ENCODE measurements around the gene ANKLE1. TPM values are rescaled to one million over a fixed set of nuclear protein-coding genes. Genes with fewer than 3 reads are reported as not detected.

ANKLE1 gene
- total and polyA plus RNA-seq, 8 donors = 0.45 to 2.4 (median 1.6) TPM

DNA sequence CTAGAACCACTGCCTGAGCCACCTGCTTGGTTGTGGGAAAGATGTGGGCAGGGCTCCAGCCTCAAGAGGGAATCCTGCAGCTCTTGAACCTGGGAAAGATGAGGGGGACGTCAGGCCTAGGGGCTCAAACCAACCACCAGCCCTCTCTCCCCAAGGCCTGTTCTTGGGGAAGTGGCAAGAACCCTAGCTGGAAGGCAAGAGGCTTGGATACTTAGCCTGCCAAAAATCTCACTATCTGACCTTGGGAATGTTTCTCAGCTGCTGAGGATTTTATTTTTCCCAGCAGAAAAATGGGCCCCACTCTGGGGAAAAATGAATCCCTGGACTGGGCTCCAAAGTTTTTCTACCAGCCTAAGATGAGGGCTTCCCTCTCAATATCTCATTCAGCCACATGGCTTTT lies 21.8 kb upstream of the ANKLE1 start:
- Histone ChIP-seq H3K4me1 (peaks cover 0 to 3% of the 10 kb centered on the region in 2 donors), H3K27ac (no peak overlapping the region), H3K36me3 (peaks cover 0 to 18% of the 10 kb centered on the region in 2 donors), H3K4me3 (no peak overlapping the region), H3K27me3 (no peaks in the 10 kb centered on the region), H3K9me3 (no peaks in the 10 kb centered on the region)
- intact Hi-C loops (cut with DNase I) = no loop called here
- TF ChIP-seq, protein P1, sequence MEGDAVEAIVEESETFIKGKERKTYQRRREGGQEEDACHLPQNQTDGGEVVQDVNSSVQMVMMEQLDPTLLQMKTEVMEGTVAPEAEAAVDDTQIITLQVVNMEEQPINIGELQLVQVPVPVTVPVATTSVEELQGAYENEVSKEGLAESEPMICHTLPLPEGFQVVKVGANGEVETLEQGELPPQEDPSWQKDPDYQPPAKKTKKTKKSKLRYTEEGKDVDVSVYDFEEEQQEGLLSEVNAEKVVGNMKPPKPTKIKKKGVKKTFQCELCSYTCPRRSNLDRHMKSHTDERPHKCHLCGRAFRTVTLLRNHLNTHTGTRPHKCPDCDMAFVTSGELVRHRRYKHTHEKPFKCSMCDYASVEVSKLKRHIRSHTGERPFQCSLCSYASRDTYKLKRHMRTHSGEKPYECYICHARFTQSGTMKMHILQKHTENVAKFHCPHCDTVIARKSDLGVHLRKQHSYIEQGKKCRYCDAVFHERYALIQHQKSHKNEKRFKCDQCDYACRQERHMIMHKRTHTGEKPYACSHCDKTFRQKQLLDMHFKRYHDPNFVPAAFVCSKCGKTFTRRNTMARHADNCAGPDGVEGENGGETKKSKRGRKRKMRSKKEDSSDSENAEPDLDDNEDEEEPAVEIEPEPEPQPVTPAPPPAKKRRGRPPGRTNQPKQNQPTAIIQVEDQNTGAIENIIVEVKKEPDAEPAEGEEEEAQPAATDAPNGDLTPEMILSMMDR (IDR thresholded peaks at IDR 0.05) = no peak
- ATAC-seq (no peak), DNase-seq (no peak)

DNA sequence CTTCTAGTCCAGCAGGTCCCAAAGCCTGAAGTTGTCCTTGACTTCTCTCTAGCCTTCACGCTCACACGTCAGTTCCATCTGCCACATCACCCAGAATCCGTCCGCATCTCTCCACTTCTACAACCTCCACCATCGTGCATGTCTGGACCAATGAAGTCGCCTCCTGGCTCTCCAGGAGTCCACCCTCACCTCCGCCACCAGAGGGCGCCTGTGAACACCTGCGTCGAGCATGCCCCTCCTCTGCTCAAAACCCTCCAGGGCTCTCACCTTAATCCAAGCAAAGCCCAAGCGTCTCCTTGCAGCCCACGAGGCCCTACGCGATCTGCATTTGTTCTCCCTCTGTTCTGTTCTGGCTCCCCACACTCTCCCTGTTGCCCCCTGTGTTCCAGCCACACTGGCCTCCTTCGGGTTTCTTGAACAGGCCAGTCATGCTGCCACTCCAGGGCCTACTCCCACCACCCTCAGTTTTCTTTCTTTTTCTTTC lies 20.8 kb upstream of the ANKLE1 start:
- DNase-seq = peak in 3 of 4 donors; percentile 76 to 97 (median 87)
- intact Hi-C loops (cut with DNase I) = no loop called here
- TF ChIP-seq, protein P1 (IDR thresholded peaks at IDR 0.05) = peak; percentile 81 to 96
- Histone ChIP-seq H3K9me3 (no peaks in the 10 kb centered on the region), H3K4me1 (peaks cover 0 to 3% of the 10 kb centered on the region in 2 donors), H3K27me3 (no peaks in the 10 kb centered on the region), H3K4me3 (no peak overlapping the region), H3K36me3 (peaks cover 0 to 18% of the 10 kb centered on the region in 2 donors), H3K27ac (no peak overlapping the region)
- peak; percentile 99 for ATAC-seq

DNA sequence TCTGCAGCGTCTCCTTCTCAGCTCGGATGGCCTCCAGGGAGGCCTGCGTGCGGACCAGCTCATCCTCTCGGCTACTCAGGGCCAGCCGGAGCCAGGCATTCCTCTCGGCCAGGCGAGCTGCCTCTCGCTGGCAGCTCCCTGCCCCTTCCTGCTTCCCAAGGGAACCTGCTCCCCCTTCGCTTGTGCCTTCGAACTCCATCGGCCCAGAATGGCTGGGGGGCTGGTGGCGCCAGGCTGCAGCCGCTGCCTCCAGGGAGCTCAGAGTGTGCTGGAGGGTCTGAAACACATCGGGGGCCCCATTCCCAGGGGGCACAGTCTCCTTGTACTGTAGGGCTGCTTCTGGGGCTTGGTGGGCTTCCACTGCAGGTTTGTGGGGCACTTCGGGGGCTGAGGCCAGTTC lies 19.1 kb upstream of the ANKLE1 start:
- H3K9me3 ChIP-seq = no peaks in the 10 kb centered on the region
- no peak for DNase-seq
- intact Hi-C loops (cut with DNase I) = no loop called here
- peaks cover 0 to 3% of the 10 kb centered on the region in 2 donors for H3K4me1 ChIP-seq
- TF ChIP-seq, protein P1 (IDR thresholded peaks at IDR 0.05) = no peak
- H3K27me3 ChIP-seq = no peaks in the 10 kb centered on the region
- no peak for ATAC-seq
- no peak overlapping the region for H3K27ac ChIP-seq
- H3K4me3 ChIP-seq = peak overlapping the region in 1 of 2 donors; percentile 44
- peaks cover 0 to 17% of the 10 kb centered on the region in 2 donors for H3K36me3 ChIP-seq

DNA sequence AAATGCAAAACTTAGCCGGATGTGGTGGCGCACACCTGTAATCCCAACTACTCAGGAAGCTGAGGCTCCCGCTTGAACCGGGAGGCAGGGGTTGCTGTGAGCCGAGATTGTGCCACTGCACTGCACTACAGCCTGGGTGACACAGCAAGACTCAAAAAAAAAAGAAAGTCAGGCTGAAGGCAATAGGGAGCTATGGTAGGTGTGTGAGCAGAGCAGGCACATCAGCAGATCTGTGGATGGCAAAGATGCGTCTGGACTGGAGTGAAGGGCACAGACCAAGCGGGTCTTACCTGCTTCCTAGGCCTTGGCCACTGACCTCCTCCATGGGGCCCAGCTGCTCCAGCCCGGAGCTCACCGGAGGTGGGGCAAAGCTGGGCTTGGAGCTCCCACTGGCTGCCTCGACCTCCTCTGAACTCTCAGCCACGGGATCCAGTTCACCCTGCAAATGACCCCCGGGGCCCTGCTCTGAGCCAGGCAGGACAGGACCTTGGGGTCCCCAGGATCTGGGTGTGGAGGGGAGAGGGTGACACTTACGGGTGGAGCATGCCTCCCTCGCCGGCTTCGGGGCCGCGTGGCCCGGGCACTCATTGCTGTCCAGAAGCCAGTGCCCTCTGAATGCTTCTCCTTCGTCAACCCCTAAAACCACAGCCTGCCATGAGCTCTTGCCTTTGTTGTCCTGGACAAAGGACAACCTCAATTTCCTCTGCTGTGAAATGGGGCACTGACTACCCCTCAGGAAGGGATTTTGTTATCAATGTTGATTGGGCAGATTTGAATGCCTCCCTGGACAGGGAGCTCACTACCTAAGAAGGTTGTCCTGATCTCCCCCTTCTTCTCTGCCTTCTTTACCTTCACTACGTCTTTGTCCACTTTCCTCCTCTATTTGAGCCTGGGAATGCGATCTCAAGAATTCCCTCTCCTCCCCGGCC lies 17.7 kb upstream of the ANKLE1 start:
- peak overlapping the region in 1 of 2 donors; percentile 44 for H3K4me3 ChIP-seq
- no peaks in the 10 kb centered on the region for H3K9me3 ChIP-seq
- ATAC-seq = no peak
- H3K27ac ChIP-seq = peak overlapping the region; percentile 57 to 74
- DNase-seq = no peak
- H3K27me3 ChIP-seq = no peaks in the 10 kb centered on the region
- peaks cover 6 to 17% of the 10 kb centered on the region in 2 donors for H3K4me1 ChIP-seq
- intact Hi-C loops (cut with DNase I) = no loop called here
- TF ChIP-seq, protein P1 (IDR thresholded peaks at IDR 0.05) = no peak
- H3K36me3 ChIP-seq = peaks cover 0 to 13% of the 10 kb centered on the region in 2 donors

DNA sequence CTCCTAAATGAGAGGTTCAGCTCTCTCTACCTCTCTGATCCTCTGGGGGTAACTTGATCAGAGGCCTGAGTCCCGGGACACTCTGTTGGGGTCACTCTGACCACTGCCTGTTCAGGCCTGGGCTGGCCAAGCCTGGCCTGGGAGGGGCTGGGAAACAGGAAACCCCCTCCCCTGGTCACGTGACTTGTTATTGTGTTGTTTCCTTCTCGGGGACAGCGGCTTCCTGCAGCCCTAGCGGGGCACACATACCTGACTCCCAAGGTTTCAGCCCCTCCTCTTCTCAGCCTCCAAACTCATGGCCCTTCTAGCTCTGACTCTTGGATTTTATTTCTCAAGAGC lies 17.1 kb upstream of the ANKLE1 start, which contains the start of gene USHBP1:
Gene USHBP1, minus strand, starts transcription at position 105 of the 339 bp plus-strand sequence. CDS start 446 bp downstream, outside the sequence.
- Histone ChIP-seq H3K4me3 (peak within 1 kb of the TSS in 1 of 2 donors; percentile 44), H3K27ac (peak within 1 kb of the TSS; percentile 57 to 74), H3K9me3 (no peaks in the 10 kb centered on the region), H3K36me3 (peaks cover 0 to 13% of the 10 kb centered on the region in 2 donors), H3K27me3 (no peaks in the 10 kb centered on the region), H3K4me1 (peaks cover 6 to 18% of the 10 kb centered on the region in 2 donors)
- no peak for ATAC-seq
- TF ChIP-seq, protein P1 (IDR thresholded peaks at IDR 0.05) = no peak
- intact Hi-C loops (cut with DNase I) = no loop called here
- DNase-seq = no peak

Data from left lung (tissue), 10 donors.